Measurements from ENCODE around the gene ZDHHC12.

ZDHHC12 gene

DNA sequence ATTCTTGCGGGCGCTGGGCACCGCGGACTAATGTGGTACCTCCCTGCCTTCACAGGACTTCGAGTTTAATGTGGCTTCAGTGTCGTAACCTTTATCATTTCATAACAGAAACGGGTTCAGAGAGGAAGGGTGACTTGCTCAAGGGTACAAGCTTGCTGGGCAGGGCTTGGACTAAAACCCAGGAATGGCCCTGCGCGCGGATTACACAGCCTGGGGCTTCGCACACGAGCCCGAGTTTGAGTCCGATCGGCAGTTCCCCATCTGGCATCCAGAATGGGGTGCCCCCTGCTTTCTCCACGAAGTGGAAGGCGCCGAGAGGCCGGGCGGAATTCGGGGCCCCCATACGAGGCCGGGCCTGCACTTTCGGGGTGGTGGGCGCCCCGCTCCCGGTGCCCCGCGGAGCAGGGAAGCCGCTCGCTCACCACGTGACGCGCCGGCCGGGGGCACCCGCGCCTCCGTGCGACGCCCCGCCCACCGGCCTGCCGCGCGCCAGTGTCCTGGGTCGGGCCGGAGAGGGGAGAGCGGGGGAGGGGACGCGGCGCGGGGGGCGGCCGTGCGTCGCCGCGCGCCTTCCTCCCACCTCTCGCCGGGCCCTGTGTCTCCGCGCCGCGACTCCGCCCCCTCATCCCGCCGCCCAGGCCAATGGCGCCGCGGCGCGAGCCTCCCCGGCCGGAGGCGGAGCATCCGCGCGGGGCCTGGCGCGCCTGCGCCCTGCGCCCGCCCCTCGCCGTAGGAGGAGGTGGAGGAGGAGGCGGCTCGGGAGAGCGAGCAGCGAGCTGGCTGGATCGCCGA lies 35.2 kb downstream of the ZDHHC12 start, which contains the start of gene SET:
Gene SET (plus strand): TSS at position 722 of the 792 bp plus-strand sequence. CDS start 361 bp downstream, outside the sequence.
- FAIRE-seq (peak; percentile 75), DNase-seq (ENCODE audit: low spot score) (peak; percentile 99)

DNA sequence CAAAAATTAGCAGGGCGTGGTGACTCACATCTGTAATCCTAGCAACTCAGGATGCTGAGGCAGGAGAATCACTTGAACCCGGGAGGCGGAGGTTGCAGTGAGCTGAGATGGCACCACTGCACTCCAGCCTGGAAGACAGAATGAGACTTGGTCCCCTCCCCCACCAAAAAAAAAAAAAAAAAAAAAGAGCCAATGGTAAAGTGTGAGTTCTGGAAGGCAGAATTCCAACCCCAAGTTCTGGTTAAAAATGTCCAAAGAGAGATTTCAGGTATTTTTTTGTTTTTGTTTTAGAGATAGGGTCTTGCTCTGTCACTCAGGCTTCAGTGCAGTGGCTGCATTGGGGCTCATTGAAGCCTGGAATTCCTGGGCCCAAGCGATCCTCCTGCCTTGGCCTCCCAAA lies 36.5 kb downstream of the ZDHHC12 start:
- FAIRE-seq (no peak), DNase-seq (ENCODE audit: low spot score) (no peak)

DNA sequence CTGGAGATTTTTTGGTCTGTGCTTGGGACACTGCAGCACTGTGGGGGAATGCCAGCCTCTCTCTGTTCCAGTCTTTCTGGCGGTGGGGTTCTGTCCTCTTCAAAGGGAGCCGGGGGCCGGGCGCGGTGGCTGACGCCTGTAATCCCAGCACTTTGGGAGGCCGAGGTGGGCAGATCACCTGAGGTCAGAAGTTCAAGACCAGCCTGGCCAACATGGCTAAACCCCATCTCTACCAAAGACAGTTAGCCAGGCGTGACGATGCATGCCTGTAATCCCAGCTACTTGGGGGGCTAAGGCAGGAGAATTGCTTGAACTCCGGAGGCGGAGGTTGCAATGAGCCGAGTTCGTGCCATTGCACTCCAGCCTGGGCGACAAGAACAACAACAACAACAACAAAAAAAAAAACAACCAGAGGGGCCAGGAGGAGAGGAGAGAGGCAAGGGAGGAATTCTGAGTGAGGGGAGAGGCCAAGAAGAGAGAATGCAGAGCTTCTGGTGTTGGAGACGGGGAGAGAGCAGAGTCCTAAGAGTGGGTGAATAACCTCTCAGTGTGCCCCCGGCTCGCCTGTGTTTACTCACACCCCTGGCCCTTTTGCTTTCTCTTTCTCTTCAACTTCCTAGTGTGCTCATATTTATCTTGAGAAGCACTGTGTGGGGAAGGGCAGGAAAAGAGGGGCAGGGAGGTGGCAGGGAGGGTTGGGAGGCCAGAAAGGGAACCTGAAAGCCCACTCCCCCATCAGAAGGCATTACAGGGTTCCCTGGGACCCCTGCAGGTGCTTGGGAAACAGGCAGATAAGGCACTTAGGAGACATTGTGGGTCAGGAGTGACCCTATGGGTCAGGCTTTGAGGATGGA lies 38.1 kb downstream of the ZDHHC12 start:
- DNase-seq (ENCODE audit: low spot score) (no peak), FAIRE-seq (no peak)

DNA sequence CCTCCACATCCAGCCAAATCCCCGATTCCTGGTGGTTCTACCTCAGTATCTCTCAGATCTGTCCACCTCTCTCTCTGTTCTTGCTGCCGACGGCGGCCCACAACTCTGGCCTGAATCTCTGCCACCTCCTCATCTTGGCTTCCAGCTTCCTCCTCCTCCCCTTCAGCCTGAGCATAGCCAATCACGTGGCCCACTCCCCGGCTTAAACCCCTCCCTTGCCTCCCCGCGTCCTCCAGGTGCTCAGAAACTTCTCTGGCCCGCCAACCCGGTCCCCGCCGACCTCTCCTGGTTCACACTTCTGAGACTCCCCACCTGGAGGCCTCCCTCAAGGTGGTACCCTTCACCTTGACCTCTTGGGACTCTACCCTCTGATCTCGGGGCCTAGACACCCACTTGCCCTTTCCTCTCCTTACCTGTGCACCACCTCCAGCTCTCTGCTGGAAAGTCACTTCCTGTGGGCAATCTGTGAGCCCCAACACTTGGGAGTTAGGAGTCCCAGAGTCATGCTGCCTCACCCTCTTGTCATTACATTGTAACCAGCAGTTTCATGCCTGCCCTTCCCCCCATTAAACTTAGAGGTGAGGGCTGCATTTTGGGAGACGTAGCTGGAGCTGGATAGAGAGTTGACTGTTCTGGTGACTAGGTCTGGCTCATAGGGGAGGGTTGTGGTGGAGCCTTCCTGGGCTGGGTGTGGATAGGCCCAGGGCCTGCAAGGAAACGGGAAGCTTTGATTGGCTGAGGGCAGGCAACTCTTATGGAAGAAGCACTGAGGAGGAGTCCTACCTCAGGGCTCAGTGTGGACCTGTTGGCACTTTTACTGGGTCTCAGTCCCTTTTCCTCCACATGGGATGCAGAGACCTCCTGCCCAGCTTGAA lies 39.4 kb downstream of the ZDHHC12 start:
- no peak for FAIRE-seq
- DNase-seq (ENCODE audit: low spot score), result peak; percentile 82

DNA sequence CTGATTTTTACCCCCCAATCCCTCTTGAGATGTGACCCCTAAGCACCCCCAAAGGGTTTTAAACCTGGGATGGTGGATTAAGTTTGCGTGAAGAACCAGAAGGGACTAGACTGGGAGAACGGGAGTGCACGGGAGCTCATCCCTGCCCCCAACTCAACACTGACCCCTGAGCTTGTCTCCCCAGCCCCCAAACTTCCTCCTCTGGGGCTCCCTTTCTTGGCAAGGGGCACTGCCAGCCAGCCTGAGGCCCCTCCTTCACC lies 39.9 kb downstream of the ZDHHC12 start:
- FAIRE-seq, result no peak
- DNase-seq (ENCODE audit: low spot score), result no peak

DNA sequence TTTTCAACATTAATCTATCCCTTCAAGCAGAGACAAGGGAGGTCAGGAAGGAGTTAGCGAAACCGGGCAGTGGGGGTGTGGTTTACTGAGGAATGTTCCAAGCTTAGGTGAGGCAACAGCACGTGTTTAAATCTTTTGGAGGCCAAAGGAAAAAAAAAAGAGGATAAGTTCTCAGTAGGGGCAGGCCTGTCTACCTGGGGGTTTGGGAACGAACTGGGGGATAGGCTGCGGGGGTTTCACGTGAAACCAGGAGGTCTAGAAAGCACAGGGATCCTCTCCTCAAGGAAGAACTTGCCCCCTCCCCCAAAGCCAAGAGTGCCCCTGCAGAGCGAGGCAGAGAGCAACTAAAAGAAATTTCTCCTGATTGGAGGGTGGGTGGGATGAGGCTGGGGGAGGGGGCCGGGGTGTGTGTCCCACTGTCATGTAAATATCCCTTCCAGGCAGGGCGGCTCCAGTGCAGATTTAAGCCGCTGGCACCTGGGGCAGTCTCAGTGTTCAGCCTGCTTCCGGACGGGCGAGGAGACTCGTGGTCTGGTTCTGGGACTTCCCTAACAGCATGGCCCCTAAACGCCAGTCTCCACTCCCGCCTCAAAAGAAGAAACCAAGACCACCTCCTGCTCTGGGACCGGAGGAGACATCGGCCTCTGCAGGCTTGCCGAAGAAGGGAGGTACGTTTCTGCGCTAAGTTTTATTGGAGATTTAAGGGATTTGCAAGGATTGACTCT lies 40.4 kb downstream of the ZDHHC12 start:
- DNase-seq (ENCODE audit: low spot score) (peak; percentile 55), FAIRE-seq (no peak)

DNA sequence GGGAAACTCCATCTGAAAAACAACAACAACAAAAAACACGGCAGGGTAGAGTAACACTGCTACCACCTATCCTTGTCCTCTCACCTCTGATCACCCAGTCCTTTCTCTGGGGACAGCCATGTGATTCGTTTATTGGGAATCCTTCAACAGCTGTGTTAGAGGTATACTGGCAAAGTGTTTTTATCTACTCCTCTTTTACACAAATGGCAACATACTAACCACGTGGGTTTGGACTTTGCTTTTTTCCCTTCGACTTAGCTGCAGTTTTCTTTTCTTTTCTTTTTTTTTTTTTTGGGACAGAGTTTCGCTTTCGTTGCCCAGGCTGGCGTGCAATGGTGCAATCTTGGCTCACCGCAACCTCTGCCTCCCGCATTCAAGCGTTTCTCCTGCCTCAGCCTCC lies 46.1 kb downstream of the ZDHHC12 start:
- DNase-seq (ENCODE audit: low spot score) (no peak), FAIRE-seq (no peak)

DNA sequence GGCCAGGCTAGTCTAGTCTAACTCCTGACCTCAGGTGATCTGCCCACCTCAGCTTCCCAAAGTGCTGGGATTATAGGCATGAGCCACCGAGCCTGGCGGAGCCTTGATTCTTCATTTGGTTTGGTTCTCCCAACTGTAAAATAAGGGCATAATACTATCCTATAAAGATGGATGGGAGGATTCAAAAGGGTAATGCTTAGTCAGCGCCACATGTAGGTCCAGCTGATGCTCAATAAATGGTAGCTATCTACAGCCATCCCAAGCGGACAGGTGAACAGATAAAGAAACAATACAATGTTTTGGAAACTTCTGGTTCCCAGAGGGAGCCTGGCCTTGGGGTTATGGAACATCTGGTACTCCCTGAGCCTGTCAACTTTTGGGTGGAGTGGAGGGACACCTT lies 48.5 kb downstream of the ZDHHC12 start:
- FAIRE-seq (no peak), DNase-seq (ENCODE audit: low spot score) (no peak)
